ENCODE results near the gene MACROH2A1. TPM values are rescaled to one million over a fixed set of nuclear protein-coding genes. Genes with fewer than 3 reads are reported as not detected.

MACROH2A1 gene
- total RNA-seq, 6 donors from 2014 or later: 232 to 690 (median 355) TPM

DNA sequence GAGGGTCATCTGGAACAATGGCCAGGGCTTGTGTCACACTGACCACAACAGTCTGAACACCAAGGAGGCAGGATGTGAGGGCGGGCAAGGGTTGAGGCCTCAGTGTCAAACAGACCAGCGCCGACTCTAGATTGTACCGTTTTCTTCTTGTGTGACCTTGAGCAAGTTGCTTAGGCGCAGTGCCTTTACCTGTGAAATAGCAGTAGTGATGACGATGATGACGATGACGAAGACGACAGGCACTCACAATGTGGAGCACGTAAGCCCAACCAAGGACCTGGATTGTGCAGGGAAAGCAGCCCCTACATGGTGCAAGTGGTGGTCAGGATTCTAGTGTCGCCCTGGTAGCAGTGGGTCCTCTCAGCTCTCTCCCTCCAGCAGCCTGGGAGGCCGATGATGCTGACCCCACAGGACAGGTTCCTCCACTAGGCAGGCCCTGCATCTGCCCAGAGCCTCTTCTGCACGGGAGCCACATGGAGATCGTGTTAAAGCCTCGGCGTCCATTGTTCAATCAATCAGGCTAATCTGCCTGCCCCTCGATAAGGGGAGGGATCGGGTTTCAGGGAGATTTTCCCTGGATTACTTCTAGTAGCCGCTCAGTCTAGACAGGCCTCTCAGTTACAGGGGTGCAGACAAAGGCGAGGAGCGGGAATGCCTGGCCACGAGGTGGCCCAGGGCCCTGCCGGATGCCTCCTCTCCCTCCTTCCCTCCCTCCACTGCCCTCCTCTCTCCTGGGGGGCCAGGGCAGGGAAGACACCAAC lies 91.7 kb downstream of the MACROH2A1 start:
- no peak overlapping the region for H3K4me3 ChIP-seq
- no peak for TF ChIP-seq POLR2A (IDR thresholded peaks at IDR 0.05)
- TF ChIP-seq EP300 (IDR thresholded peaks at IDR 0.05): no peak
- TF ChIP-seq POLR2AphosphoS5 (IDR thresholded peaks at IDR 0.05): no peak
- H3K4me1 ChIP-seq: no peaks in the 10 kb centered on the region
- no peaks in the 10 kb centered on the region for H3K9me3 ChIP-seq
- WGBS, 2 donors: 76 to 83% methylated on average over 22 to 23 of the region's 23 CpGs
- H3K27me3 ChIP-seq: no peaks in the 10 kb centered on the region
- H3K36me3 ChIP-seq: no peaks in the 10 kb centered on the region
- H3K27ac ChIP-seq: no peak overlapping the region
- ATAC-seq (ENCODE audit: low FRiP score in 2 of 2): no peak
- no peak for DNase-seq

DNA sequence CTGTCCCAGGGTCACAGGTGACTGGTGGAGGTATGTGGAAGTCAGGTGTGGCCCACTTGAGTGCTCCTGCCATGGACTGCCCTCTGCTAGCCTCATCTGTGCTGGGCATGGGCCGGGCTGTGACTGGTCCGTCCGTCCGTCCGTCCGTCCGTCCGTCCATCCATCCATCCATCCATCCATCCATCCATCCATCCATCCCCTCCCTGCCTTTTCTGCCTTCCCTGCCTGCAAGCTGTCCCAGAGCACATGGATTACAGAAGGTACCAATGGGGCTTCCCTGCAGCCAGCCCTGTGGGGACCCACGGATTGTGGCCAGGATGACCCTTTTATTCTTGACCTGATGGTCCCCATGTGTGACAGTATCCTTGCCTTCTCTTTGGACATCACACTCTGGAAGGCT lies 92.5 kb downstream of the MACROH2A1 start:
- TF ChIP-seq, protein P1, sequence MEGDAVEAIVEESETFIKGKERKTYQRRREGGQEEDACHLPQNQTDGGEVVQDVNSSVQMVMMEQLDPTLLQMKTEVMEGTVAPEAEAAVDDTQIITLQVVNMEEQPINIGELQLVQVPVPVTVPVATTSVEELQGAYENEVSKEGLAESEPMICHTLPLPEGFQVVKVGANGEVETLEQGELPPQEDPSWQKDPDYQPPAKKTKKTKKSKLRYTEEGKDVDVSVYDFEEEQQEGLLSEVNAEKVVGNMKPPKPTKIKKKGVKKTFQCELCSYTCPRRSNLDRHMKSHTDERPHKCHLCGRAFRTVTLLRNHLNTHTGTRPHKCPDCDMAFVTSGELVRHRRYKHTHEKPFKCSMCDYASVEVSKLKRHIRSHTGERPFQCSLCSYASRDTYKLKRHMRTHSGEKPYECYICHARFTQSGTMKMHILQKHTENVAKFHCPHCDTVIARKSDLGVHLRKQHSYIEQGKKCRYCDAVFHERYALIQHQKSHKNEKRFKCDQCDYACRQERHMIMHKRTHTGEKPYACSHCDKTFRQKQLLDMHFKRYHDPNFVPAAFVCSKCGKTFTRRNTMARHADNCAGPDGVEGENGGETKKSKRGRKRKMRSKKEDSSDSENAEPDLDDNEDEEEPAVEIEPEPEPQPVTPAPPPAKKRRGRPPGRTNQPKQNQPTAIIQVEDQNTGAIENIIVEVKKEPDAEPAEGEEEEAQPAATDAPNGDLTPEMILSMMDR (IDR thresholded peaks at IDR 0.05): no peak
- TF ChIP-seq POLR2A (IDR thresholded peaks at IDR 0.05): no peak
- no peak for TF ChIP-seq EP300 (IDR thresholded peaks at IDR 0.05)
- no peak for TF ChIP-seq POLR2AphosphoS5 (IDR thresholded peaks at IDR 0.05)
- ATAC-seq (ENCODE audit: low FRiP score in 2 of 2) (no peak), DNase-seq (no peak)
- Histone ChIP-seq H3K36me3 (no peaks in the 10 kb centered on the region), H3K27ac (no peak overlapping the region), H3K27me3 (no peaks in the 10 kb centered on the region), H3K9me3 (no peaks in the 10 kb centered on the region), H3K4me3 (no peak overlapping the region), H3K4me1 (no peaks in the 10 kb centered on the region)
- 90 to 93% methylated on average over 5 to 9 of the region's 9 CpGs for WGBS, 2 donors

DNA sequence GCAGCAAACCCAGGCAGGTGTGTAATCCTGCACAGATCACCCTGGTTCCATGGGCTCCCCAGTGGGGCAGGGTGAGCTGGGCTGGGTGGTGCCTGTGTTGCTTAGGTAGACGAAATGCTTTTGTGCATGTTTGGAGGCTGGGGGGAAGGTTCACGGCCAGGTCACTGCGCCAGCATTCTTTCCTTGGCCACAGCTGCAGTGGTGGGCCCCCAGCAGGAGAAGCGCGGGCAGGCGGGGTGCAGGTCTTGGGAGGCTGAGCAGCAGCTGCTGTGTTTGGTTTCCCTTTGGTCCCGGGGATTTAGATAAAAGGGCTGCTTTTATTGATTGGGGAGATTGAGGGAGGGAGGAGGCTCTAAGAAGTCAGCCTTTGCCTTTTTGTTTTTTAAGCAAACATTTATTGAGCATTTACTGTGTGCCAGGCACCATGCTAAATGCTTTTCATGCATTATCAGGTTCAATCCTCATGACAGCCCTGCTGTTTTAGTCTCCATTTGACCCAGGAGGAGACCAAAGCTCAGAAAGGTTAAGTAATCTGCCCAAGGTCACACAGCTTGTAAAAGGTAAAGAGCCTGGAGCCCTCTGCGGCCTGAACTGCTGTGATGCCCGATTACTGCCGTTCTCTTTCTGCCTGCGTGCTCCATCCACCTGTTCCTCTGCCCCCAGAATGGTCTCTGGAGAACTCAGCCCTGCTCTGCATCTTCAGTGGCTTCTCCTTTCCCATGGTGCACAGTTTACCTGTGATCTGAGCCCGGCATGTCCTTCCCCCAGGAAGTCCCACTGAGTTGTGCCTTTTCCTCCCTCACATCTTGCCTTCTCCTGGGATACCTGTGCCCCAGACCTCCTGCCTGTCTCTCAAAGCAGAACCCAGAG lies 94.4 kb downstream of the MACROH2A1 start:
- DNase-seq (peak in 1 of 2 donors; percentile 46), ATAC-seq (ENCODE audit: low FRiP score in 2 of 2) (no peak)
- Histone ChIP-seq H3K27me3 (no peaks in the 10 kb centered on the region), H3K36me3 (no peaks in the 10 kb centered on the region), H3K9me3 (no peaks in the 10 kb centered on the region), H3K27ac (no peak overlapping the region), H3K4me3 (no peak overlapping the region), H3K4me1 (no peaks in the 10 kb centered on the region)
- 69 to 81% methylated on average over 12 of the region's 12 CpGs for WGBS, 2 donors
- TF ChIP-seq EP300 (IDR thresholded peaks at IDR 0.05): no peak
- TF ChIP-seq, protein P1 (IDR thresholded peaks at IDR 0.05): no peak
- no peak for TF ChIP-seq POLR2A (IDR thresholded peaks at IDR 0.05)
- no peak for TF ChIP-seq POLR2AphosphoS5 (IDR thresholded peaks at IDR 0.05)

DNA sequence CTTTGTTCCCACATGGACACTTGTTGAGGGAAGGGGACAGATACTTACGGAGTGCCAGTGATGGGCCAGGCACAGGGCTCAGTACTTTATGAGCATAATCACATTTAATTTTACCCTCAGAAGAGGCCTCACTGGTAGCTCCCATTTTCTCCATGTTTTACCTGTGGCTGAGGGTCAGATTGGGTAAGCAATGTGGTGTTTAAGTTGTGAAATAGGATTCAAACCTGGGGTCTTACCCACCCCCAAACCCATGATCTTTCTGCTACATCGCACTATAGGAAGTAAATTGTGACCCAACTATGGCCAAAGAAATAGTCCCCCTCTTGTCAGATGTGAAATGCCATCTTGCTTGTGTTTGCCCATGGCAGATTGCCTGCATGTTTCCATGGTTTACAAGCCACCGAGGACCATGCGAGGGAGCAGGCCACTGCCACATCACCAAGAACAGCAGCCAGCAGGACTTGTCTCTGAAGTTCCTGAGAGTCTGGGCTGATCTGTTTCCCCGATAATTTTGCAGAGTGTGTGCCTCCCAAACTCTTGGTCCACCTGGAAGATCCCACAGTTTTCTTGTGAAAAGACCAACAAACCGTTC lies 95.4 kb downstream of the MACROH2A1 start:
- no peaks in the 10 kb centered on the region for H3K27me3 ChIP-seq
- no peak for DNase-seq
- WGBS, 2 donors: 83 to 86% methylated on average over 6 of the region's 6 CpGs
- no peak overlapping the region for H3K27ac ChIP-seq
- H3K4me1 ChIP-seq: no peaks in the 10 kb centered on the region
- no peaks in the 10 kb centered on the region for H3K36me3 ChIP-seq
- TF ChIP-seq POLR2A (IDR thresholded peaks at IDR 0.05): no peak
- TF ChIP-seq EP300 (IDR thresholded peaks at IDR 0.05): no peak
- TF ChIP-seq POLR2AphosphoS5 (IDR thresholded peaks at IDR 0.05): no peak
- TF ChIP-seq, protein P1 (IDR thresholded peaks at IDR 0.05): no peak
- H3K9me3 ChIP-seq: no peaks in the 10 kb centered on the region
- no peak overlapping the region for H3K4me3 ChIP-seq
- no peak for ATAC-seq (ENCODE audit: low FRiP score in 2 of 2)
